K562 (cell line): ENCODE measurements around the gene PLAAT1. TPM values are rescaled to one million over a fixed set of nuclear protein-coding genes. Genes with fewer than 3 reads are reported as not detected.

Experiments
- KLF16 ChIP-seq: IDR thresholded peaks from 2 replicates; pipeline ENCODE4 v1.6.1; 2016; ENCODE audit warnings: antibody characterized with exemption
- NRF1 ChIP-seq, 2 experiments: fragments of 450-650 bp; IDR thresholded peaks in 1 of 2; conservative IDR thresholded peaks in 1 of 2; 2 replicates each; pipeline ENCODE4 v1.6.1; 2014; ENCODE audit warnings: mild to moderate bottlenecking in 2 of 2
- POLR2AphosphoS2 ChIP-seq: IDR thresholded peaks from 2 replicates; pipeline ENCODE4 v1.6.1; 2012; ENCODE audit warnings: low read length, improper control_type of control experiment
- TFAM ChIP-seq: fragments of 250-450 bp; sonication (Bioruptor Pico); conservative IDR thresholded peaks from 2 replicates; pipeline ENCODE4 v1.5.0; 2021; ENCODE audit warnings: mild to moderate bottlenecking, moderate library complexity
- THRAP3 ChIP-seq: fragments of 450-650 bp; IDR thresholded peaks from 2 replicates; pipeline ENCODE4 v1.6.1; 2016; ENCODE audit warnings: mild to moderate bottlenecking, inconsistent platforms, borderline replicate concordance
- ZNF263 ChIP-seq: sonication (generic); formaldehyde crosslinking; IDR thresholded peaks from 2 replicates; pipeline ENCODE4 v1.8.0; 2022; ENCODE audit warnings: mild to moderate bottlenecking, missing genetic modification reagents, borderline replicate concordance
- polyA plus RNA-seq, 8 experiments: library from polyadenylated mRNA; depleted of rRNA in 4 of 8; stranded (reverse) in 5 of 8; unstranded in 3 of 8; fragments of >200 nt; fragmentation: Nextera tagmentation in 2 of 8; fragmentation: Illumina TruSeq in 1 of 8; extraction: Ambion mirVana in 2 of 8; extraction: Trizol in 1 of 8; gene quantifications; 2 replicates each; pipeline versions ENCODE4 v1.2.1 to v1.2.3, GENCODE V29; 2011 to 2014; ENCODE audit warnings: inconsistent platforms in 1 of 8, missing spikeins in 1 of 8
- total RNA-seq, 7 experiments: library from RNA; depleted of rRNA in 6 of 7; stranded (reverse); fragments of >200 nt in 6 of 7; fragmentation: Illumina TruSeq in 2 of 7; extraction: Trizol in 2 of 7; gene quantifications; 2 replicates each; pipeline versions ENCODE4 v1.2.1 to v1.2.3, GENCODE V29; 2011 to 2021; ENCODE audit warnings: low replicate concordance in 1 of 7
- TF ChIP-seq, protein P1 (sequence below): fragments of 200-600 bp; sonication (generic); IDR thresholded peaks from one replicate; pipeline ENCODE4 v1.6.1; 2012; ENCODE audit warnings: mild to moderate bottlenecking, low read depth, low read length, inconsistent platforms
- TF ChIP-seq, protein P2 (sequence below): fragments of 450-650 bp; IDR thresholded peaks from 2 replicates; pipeline ENCODE4 v1.6.1; 2017; ENCODE audit warnings: mild to moderate bottlenecking, moderate library complexity

The PLAAT1 gene
- total and polyA plus RNA-seq, 9 of the 15 experiments (the other 6 are each of a cell fraction or from before 2014, with no cell fraction given) = 0.34 to 3.1 (median 1.5) TPM

DNA sequence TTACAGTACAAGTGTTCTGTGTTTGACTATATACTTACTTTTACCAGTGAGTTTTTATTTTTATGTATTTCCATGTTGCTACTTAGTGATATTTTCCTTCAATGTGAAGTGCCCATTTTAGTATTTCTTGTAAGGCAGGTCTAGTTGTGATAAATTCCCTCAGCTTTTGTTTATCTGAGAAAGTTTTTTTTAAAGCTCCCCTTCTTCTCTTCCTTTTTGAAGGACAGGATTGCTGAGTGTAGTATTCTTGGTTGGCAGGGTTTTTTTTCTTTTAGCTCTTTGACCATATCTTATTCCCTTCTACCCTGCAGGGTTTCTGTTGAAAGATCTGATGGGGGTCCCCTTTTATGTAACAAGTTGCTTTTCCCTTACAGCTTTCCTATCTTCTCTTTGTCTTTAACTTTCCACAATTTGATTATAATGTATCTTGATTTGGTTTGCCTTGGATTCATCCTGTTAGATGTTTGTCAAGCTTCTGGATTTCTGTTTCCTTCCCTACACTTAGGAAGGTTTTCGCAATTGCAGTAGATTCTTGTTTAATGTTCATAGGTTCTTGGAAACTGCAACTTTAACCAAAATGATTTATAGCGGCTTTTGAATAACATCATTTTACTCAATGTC lies 7.9 kb downstream of the PLAAT1 start (continued):
- TF ChIP-seq, protein P1, sequence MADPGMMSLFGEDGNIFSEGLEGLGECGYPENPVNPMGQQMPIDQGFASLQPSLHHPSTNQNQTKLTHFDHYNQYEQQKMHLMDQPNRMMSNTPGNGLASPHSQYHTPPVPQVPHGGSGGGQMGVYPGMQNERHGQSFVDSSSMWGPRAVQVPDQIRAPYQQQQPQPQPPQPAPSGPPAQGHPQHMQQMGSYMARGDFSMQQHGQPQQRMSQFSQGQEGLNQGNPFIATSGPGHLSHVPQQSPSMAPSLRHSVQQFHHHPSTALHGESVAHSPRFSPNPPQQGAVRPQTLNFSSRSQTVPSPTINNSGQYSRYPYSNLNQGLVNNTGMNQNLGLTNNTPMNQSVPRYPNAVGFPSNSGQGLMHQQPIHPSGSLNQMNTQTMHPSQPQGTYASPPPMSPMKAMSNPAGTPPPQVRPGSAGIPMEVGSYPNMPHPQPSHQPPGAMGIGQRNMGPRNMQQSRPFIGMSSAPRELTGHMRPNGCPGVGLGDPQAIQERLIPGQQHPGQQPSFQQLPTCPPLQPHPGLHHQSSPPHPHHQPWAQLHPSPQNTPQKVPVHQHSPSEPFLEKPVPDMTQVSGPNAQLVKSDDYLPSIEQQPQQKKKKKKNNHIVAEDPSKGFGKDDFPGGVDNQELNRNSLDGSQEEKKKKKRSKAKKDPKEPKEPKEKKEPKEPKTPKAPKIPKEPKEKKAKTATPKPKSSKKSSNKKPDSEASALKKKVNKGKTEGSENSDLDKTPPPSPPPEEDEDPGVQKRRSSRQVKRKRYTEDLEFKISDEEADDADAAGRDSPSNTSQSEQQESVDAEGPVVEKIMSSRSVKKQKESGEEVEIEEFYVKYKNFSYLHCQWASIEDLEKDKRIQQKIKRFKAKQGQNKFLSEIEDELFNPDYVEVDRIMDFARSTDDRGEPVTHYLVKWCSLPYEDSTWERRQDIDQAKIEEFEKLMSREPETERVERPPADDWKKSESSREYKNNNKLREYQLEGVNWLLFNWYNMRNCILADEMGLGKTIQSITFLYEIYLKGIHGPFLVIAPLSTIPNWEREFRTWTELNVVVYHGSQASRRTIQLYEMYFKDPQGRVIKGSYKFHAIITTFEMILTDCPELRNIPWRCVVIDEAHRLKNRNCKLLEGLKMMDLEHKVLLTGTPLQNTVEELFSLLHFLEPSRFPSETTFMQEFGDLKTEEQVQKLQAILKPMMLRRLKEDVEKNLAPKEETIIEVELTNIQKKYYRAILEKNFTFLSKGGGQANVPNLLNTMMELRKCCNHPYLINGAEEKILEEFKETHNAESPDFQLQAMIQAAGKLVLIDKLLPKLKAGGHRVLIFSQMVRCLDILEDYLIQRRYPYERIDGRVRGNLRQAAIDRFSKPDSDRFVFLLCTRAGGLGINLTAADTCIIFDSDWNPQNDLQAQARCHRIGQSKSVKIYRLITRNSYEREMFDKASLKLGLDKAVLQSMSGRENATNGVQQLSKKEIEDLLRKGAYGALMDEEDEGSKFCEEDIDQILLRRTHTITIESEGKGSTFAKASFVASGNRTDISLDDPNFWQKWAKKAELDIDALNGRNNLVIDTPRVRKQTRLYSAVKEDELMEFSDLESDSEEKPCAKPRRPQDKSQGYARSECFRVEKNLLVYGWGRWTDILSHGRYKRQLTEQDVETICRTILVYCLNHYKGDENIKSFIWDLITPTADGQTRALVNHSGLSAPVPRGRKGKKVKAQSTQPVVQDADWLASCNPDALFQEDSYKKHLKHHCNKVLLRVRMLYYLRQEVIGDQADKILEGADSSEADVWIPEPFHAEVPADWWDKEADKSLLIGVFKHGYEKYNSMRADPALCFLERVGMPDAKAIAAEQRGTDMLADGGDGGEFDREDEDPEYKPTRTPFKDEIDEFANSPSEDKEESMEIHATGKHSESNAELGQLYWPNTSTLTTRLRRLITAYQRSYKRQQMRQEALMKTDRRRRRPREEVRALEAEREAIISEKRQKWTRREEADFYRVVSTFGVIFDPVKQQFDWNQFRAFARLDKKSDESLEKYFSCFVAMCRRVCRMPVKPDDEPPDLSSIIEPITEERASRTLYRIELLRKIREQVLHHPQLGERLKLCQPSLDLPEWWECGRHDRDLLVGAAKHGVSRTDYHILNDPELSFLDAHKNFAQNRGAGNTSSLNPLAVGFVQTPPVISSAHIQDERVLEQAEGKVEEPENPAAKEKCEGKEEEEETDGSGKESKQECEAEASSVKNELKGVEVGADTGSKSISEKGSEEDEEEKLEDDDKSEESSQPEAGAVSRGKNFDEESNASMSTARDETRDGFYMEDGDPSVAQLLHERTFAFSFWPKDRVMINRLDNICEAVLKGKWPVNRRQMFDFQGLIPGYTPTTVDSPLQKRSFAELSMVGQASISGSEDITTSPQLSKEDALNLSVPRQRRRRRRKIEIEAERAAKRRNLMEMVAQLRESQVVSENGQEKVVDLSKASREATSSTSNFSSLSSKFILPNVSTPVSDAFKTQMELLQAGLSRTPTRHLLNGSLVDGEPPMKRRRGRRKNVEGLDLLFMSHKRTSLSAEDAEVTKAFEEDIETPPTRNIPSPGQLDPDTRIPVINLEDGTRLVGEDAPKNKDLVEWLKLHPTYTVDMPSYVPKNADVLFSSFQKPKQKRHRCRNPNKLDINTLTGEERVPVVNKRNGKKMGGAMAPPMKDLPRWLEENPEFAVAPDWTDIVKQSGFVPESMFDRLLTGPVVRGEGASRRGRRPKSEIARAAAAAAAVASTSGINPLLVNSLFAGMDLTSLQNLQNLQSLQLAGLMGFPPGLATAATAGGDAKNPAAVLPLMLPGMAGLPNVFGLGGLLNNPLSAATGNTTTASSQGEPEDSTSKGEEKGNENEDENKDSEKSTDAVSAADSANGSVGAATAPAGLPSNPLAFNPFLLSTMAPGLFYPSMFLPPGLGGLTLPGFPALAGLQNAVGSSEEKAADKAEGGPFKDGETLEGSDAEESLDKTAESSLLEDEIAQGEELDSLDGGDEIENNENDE = no peak
- no peak for TF ChIP-seq KLF16
- no peak for TF ChIP-seq TFAM (CRISPR knock-in tag)
- TF ChIP-seq THRAP3 = no peak
- TF ChIP-seq ZNF263 (CRISPR knock-in tag) = no peak
- no peak for TF ChIP-seq POLR2AphosphoS2
- no peak for TF ChIP-seq NRF1 (conservative IDR thresholded peaks at IDR 0.05 in 1 of 2, IDR thresholded peaks at IDR 0.05 in 1 of 2)
- TF ChIP-seq, protein P2, sequence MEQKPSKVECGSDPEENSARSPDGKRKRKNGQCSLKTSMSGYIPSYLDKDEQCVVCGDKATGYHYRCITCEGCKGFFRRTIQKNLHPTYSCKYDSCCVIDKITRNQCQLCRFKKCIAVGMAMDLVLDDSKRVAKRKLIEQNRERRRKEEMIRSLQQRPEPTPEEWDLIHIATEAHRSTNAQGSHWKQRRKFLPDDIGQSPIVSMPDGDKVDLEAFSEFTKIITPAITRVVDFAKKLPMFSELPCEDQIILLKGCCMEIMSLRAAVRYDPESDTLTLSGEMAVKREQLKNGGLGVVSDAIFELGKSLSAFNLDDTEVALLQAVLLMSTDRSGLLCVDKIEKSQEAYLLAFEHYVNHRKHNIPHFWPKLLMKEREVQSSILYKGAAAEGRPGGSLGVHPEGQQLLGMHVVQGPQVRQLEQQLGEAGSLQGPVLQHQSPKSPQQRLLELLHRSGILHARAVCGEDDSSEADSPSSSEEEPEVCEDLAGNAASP = no peak
